Stimulated activated CD8-positive, alpha-beta memory T cell treated with anti-CD3 and anti-CD28 coated beads, Interleukin-4, amount 100 ng/mL, for 4 hours (primary cell): ENCODE results near the gene CDC42BPB.

Experiments
- DNase-seq, 2 donors: peaks; one replicate each; pipeline ENCODE4 v3.0.0-alpha.2; 2020; ENCODE audit warnings: low read depth in 2 of 2, low spot score in 1 of 2

Gene CDC42BPB

GRCh38 chr14:102967506-102967795 lies 89.9 kb downstream of the CDC42BPB start:
- no peak for DNase-seq

DNA sequence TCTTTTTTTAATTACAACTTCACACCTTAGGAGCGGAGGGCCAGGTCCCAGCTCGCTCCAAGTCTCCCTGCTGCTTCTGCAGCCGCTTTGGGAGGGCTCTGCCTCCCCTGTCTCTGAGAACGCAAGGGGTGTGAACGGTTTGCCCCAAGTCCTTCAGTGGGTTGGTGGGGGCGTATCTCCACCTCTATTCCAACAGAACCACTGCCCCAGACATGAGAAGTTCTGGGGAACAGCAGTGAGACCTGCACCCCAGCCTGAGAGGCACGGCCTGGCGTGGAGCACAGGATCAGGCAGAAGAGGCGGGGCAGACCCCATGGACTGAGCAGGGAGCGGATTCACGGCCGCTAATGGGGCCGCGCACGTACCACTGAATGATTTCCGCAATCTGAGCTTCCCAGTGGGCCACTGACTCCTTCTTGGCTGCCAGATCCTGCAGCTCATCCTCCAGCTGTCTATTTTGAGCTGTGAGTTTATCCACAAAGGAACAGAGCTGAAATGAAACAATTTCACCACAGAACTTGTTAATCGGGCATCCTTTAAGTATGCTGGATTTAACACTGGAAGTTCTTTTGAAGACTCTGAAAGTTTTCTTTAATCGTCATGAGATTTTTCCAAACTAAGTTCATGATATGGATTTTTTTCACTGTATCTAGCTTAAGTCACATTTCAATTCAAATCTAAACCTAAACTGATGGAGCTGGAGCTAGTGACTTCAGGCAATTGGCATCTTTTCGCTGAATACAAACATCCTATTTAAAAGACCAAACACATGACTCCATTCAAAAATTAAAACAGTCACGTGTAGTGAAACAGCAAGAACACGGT lies 90.5 kb downstream of the CDC42BPB start:
- no peak for DNase-seq

DNA sequence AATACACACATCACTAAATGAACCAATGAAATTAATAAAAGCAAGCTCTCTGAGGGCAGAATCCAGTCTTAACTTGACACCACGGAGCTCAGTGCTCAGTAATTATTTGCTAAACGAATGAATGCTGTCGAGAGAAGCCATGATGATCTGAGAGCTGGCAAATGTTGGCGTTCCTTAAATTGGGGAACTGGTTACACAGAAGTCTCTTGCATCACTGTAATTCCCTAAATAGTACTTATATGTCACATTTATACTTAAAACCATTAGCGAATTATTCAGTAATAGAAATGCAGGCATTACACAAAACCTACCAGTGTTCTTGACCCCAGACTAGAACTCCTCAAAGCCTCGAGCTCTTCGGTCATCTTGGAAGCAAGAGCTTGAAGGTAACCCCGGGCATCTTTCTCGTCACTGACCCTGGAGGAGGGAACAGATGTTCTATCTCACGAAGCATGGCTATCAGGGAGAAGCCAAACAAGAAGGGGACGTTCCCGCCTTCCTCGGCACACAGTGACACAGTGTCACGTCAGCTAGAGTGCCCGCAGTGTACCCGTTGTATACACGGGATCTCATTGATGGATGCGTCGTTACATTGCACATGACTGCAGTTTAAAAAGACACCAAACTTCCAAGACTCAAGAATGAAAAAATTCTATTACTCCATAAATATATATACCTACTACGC lies 91.2 kb downstream of the CDC42BPB start:
- DNase-seq, result no peak

GRCh38 chr14:102965282-102965681 lies 92.1 kb downstream of the CDC42BPB start:
- DNase-seq, result no peak

GRCh38 chr14:102964152-102964730 lies 93.1 kb downstream of the CDC42BPB start:
- no peak for DNase-seq

GRCh38 chr14:102962111-102962627 lies 95.2 kb downstream of the CDC42BPB start:
- DNase-seq, result no peak

DNA sequence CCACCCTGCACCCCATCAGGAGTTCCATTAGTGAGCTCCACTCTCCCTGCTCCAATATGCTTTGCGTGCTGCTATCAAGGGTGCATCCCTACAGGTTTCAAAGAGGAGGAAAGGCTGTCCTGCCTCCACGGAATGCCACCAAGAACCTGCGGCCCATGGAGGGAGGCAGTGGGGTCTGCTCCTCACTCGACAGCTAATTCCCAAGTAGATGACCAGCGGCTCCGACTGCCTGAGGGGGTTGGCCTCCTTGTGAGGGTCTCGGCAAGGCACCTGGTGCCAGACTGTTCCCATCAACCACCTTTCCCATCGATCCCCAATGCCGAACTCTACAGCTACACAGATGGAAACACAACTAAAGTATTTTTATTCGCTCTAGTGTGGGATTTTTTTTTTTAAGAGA lies 98.9 kb downstream of the CDC42BPB start:
- DNase-seq, result no peak

- no peak for DNase-seq
These were observed 100.1 kb downstream of the CDC42BPB start for GRCh38 chr14:102957222-102957621.

- no peak for DNase-seq
These were observed 101.5 kb downstream of the CDC42BPB start for GRCh38 chr14:102955636-102956408.

DNA sequence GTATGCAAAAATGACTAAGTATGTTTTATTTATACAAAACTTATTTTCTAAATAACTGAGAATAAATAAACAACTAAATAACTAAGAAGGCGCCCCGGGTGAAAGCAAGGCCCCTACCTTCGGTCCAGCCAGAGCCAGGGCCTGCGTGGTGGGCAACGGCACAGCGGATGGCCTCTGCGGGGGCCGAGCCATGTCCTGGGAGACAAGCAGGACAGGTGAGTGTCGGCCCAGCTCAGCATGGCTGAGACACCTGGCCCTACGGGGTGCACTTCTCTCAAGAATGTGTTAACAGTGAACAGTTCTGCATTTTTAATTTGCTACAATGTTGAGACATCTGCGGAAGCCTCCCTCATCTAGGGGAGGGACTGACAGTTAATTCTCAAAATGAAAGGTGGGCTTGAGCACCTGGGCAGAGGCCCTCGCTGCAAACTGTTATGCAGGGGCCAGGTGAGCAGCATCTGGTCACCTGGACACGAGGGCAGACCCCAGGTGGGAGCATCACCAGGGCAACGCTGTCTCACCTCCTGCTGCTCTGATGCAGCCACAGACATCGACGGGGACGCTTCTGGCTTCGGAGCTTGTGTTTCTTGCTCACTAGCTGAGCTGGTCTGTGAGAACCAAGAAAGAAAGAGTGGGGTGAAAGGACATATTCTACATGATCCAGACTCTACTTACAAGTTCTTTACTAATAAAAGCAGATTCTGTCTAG lies 103.1 kb downstream of the CDC42BPB start:
- no peak for DNase-seq

GRCh38 chr14:102953100-102953499 lies 104.2 kb downstream of the CDC42BPB start:
- no peak for DNase-seq

DNA sequence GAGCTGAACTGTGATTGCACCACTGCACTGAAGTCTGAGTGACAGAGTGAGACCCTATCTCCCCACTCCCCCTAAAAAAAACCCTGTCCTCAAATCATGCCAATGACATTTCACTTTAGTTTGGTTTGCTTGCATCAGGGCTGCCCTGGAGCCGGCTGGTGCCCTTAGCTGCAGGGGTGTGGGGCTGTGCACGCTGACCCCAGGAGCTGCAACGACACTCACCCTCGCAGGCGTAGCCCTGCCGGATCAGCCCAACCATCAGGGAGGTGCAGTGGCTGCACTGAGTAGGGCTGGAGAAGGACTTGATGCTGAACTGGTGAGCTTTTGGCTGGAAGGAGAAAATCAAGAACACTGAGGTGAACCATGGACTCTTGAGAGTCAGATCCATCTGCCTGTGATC lies 105.1 kb downstream of the CDC42BPB start:
- DNase-seq, result no peak

DNA sequence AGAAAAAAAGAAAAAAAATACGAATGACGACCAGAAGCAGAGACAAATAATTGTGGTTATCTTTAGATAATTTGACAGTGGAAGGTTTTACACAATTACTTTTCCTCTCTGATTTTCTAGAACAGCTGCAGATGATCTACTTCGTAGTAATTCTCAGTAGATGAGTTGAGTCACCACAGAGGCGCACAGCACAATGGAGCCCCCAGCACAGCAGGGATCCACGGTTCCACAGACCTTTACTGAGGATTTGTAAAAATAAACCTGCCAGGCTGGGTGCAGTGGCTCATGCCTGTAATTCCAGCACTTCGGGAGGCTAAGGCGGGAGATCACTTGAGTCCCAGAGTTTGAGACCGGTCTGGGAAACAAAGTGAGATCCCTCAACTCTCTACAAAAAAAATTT lies 105.5 kb downstream of the CDC42BPB start:
- no peak for DNase-seq

DNA sequence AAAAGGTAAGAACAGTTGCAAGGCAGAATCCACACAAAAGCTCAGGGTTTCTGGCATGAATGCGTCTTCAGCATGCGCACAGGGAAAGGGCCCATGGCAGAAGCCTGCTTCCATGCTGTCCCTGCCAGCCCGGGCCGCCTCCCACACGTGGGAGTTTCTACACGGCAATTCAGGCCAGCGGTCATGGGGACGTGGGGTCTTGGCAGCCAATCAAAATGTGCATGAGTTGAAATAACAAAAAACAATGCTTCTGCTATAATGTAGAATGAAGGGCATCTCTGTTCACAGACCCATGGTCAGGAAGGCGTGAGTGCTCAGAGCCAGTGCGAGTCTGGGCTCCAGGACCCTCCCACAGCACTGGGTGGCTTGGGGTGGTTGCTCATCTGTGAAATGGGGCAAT lies 106.3 kb downstream of the CDC42BPB start:
- no peak for DNase-seq

- no peak for DNase-seq
These were observed 107.4 kb downstream of the CDC42BPB start for GRCh38 chr14:102949801-102950451.

DNA sequence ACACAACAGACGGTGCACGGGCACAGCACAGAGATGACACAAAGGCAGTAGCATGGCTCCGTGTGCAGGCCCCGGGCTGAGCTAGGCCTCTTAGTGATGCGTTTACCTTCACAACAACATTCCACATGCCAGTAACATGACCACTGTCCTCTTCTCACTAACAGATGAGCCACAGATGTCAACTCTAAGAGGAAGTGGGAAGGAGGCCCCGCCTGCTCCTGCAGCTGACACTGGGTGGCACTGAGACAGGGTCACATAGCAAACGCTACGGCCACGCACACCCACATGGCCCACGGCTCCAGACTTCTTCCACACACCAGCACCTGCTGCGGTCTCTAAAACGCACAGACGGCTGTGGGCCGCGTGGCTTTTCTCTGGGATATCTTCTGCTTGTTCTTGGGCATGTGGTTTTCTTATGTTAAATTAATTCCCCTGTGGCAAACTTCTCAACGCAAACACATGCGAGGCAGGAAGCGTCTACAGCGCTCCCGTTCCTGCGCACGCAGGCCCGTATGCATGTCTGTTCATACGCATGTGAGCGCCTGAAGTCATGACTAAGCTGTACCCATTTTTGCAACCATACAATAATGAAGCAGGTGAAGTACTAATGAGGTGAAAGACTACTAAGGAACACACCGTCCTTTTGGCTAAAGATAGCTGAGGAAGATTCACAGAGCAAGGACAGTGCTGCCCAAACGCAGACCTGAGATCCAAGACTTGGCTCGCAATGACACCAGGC lies 108.1 kb downstream of the CDC42BPB start:
- no peak for DNase-seq

- no peak for DNase-seq
These were observed 108.7 kb downstream of the CDC42BPB start for GRCh38 chr14:102948698-102949061.

DNA sequence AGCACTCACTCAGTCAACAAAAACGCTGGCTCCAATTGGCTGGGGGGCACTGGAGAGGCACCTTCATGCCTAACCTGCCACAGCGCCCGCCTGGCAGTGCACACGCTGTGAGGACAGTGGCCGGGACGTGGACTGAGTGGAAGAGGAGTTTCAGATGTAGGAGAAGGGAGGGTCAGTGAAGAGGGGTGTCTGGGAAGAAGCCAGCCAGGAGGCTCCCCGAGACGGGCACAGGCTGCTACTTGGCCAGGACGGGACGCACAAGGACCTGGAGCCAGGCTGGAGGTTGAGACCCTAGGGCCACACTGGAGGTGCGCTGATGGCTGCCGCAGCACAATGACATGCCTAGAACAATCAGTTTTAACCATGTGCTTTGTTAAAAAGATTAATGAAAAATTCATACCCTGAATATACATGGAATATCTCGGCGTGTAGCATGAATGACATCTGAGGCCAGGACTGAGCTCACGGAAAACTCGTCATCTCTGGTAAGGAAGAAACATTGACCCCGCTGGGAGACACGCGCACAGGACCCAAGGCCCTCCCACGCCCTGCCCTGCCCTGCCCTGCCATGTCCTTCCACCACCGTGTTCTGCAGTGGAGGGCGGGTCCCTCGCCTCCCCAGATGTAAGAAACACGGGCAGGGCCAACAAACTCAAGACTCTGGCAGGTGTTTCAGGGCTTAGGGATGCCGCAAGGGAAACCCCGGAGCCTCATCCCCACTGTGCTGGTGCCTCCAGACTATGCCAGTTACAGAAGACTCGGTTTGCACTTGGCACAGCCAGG lies 109.8 kb downstream of the CDC42BPB start:
- DNase-seq, result no peak
